Astrocyte of the cerebellum (primary cell): Measurements from ENCODE around the gene MFAP1.
"Not testable (repeated sequence)": the region's sequence is repeated elsewhere in the genome, so short reads cannot be mapped to it uniquely, and the experiment has no call there.

Experiments
- DNase-seq: peaks from one replicate; pipeline ENCODE4 v3.0.0-alpha.2; 2011; ENCODE audit warnings: low read depth
- H3K4me3 ChIP-seq: 2 replicates; pipeline ENCODE4 v1.5.1; 2011; ENCODE audit warnings: mild to moderate bottlenecking, low read depth, low read length, moderate library complexity
- in situ Hi-C: cut with HindIII; loops from 2 replicates; pipeline ENCODE4 v1.10.0; 2017; ENCODE audit warnings: low sequenced_read_pairs
- TF ChIP-seq, protein P1 (sequence below): IDR thresholded peaks from 2 replicates; pipeline ENCODE4 v1.5.1; 2012; ENCODE audit warnings: low read length, low read depth, moderate library complexity, mild to moderate bottlenecking; ENCODE audit errors: missing control alignments

MFAP1 gene

DNA sequence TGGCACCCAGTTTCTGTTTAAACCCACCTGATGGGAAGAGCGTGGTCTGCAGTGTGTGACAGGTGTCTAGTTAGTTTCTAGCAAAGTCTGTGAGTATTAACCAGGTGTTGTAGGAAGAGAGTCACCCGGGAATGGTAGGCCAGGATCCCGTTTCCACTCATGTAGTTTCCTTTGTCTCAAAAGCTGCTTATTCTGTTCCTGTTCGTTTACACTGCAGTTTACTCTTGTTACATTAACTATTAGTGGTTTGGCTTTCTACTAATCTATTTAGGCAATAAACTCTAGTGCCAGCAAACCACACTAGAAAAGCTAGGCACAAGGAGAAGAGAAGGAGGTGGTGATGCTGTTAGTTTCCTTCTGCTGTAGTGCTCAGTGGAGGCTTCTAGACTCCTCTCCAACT lies 35.1 kb upstream of the MFAP1 start:
- no peak overlapping the region for H3K4me3 ChIP-seq
- in situ Hi-C loops: no loop called here
- no peak for DNase-seq
- TF ChIP-seq, protein P1, sequence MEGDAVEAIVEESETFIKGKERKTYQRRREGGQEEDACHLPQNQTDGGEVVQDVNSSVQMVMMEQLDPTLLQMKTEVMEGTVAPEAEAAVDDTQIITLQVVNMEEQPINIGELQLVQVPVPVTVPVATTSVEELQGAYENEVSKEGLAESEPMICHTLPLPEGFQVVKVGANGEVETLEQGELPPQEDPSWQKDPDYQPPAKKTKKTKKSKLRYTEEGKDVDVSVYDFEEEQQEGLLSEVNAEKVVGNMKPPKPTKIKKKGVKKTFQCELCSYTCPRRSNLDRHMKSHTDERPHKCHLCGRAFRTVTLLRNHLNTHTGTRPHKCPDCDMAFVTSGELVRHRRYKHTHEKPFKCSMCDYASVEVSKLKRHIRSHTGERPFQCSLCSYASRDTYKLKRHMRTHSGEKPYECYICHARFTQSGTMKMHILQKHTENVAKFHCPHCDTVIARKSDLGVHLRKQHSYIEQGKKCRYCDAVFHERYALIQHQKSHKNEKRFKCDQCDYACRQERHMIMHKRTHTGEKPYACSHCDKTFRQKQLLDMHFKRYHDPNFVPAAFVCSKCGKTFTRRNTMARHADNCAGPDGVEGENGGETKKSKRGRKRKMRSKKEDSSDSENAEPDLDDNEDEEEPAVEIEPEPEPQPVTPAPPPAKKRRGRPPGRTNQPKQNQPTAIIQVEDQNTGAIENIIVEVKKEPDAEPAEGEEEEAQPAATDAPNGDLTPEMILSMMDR: no peak

DNA sequence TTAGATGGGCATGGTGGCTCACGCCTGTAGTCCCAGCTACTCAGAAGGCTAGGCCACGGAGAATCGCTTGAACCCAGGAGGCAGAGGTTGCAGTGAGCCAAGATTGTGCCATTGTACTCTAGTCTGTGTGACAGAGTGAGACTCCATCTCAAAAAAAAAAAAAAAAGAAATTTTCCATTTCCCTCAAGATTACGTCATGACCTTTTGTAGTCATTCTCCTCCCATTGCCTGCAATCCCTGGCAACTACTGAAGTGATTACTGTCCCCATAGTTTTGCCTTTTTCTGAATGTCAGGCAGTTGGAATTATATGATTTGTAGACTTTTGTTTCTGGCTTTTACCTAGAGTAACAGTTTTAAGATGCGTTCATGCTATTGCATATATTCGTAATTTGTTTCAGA lies 30.3 kb upstream of the MFAP1 start:
- no peak overlapping the region for H3K4me3 ChIP-seq
- in situ Hi-C loops: no loop called here
- no peak for DNase-seq
- TF ChIP-seq, protein P1: no peak

DNA sequence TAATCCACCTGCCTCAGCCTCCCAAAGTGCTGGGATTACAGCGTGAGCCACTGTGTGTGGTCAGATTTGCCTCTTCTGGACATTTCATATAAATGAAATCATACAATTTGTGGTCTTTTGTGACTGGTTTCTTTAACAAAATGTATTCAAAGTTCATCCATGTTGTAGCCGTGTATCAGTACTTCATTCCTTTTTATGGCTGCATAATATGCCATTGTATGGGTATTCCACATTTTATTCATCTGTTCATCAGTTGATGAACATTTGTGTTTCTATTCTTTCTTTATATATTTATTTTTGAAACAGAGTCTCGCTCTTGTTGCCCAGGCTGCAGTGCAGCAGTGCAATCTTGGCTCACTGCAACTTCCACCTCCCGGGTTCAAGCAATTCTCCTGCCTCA lies 28.1 kb upstream of the MFAP1 start:
- in situ Hi-C loops: no loop called here
- no peak overlapping the region for H3K4me3 ChIP-seq
- no peak for DNase-seq
- TF ChIP-seq, protein P1: no peak

DNA sequence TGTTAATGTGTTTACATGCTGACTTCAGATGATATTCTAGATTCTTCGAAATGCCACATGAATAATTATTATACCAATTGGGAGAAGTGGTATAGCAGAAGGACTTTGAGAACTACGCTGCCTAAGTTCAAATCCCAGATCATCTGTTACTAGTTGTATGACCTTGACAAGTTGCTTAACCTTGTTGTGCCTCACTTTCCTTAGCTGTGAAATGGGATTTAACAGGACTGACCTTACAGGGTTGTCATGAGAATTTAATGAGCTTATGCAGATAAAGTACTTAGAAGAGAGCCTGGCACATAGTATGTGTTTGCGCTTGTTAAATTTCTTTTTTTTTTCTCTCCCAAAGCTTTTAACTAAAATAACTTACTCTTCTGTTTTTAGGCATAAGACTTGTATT lies 26.8 kb upstream of the MFAP1 start:
- H3K4me3 ChIP-seq: no peak overlapping the region
- TF ChIP-seq, protein P1: no peak
- DNase-seq: no peak
- in situ Hi-C loops: no loop called here

DNA sequence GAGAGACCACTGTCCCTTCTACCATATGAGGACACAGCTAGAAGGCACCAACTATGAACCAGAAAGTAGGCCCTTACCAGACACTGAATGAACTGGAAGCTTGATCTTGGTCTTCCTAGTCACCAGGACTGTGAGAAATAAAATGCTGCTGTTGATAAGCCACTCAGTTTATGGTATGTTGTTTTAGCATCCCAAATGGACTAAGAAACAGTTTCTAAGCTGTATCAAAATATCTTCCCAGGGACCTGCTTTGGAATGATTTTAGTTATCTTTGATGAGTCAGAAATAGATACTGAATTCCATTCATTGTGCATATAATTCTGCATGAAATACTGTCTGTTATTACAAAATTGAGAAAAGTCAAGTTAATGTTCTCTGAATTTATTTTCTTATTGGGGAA lies 20.9 kb upstream of the MFAP1 start:
- no peak overlapping the region for H3K4me3 ChIP-seq
- DNase-seq: no peak
- in situ Hi-C loops: no loop called here
- TF ChIP-seq, protein P1: no peak

DNA sequence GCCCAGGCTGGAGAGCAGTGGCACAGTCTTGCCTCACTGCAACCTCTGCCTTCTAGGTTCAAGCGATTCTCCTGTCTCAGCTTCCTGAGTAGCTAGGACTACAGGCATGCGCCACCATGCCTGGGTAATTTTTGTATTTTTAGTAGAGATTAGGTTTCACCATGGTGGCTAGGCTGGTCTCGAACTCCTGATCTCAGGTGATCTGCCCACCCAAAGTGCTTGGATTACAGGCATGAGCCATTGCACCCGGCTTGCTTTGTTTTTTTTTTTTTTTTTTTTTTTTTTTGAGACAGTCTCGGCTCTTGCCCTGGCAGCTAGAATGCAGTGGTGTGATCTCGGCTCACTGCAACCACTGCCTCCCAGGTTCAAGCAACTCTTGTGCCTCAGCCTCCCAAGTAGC lies 8.0 kb upstream of the MFAP1 start:
- H3K4me3 ChIP-seq, in situ Hi-C loops, DNase-seq: not testable (repeated sequence)

DNA sequence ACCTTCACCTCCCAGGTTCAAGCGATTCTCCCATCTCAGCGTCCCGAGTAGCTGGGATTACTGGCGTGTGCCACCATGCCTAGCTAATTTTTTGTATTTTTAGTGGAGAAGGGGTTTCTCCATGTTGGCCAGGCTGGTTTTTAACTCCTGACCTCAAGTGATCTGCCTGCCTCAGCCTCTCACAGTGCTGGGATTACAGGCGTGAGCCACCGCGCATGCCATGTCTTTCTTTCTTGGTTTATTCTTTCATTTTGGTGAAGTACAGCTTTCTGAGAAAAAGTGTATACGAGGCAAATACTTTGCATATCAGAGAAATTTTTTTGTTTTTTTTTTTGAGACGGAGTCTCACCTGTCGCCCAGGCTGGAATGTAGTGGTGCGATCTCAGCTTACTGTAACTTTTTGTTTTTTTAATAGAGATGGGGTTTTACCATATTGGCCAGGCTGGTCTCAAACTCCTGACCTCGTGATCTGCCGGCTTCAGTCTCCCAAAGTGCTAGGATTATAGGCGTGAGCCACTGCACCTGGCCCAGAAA lies 7.1 kb upstream of the MFAP1 start:
- H3K4me3 ChIP-seq, DNase-seq, in situ Hi-C loops: not testable (repeated sequence)

DNA sequence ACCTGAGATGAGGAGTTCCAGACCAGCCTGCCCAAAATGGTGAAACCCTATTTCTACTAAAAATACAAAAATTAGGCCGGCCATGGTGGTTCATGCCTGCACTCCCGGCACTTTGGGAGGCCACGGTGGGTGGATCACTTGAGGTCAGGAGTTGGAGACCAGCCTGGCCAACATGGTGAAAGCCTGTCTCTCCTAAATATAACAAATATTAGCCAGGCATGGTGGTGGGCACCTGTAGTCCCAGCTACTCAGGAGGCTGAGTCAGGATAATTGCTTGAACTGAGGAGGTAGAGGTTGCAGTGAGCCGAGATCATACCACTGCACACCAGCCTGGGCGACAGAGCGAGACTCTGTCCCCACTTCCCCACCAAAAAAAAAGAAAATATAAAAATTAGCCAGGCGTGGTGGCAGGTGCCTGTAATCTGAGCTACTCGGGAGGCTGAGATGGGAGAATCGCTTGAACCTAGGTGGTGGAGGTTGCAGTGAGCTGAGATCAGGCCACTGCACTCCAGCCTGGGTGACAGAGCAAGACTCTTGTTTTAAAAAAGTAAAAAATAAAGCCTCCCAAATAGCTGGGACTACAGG lies 6.3 kb upstream of the MFAP1 start:
- in situ Hi-C loops, DNase-seq, H3K4me3 ChIP-seq: not testable (repeated sequence)

DNA sequence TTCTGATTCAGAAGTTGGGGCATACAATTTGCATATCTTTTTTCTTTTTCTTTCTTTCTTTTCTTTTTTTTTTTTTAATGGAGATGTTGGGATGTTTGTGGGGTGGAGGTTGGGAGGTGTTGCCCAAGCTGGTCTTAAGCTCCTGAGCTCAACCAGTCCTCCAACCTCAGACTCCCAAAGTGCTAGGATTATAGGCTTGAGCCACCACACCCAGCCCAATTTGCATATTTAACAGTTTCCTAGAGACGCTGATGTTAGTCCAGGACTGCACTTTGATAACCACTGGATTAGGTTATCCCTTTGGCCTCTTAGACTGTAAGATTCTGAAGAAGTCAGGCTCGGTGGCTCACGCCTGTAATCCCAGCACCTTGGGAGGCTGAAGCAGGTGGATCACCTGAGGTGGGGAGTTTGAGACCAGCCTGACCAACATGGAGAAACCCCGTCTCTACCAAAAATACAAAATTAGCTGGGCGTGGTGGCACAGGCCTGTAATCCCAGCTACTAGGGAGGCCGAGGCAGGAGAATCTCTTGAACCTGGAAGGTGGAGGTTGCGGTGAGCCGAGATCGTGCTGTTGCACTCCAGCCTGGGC lies 5.6 kb upstream of the MFAP1 start:
- H3K4me3 ChIP-seq, in situ Hi-C loops, DNase-seq: not testable (repeated sequence)
